Heart left ventricle (tissue), 16 donors: ENCODE results near the gene GPATCH2L. TPM values are rescaled to one million over a fixed set of nuclear protein-coding genes. Genes with fewer than 3 reads are reported as not detected.

Experiments used
- ATAC-seq, 4 donors: fragments of 200-7000 bp; cut with Tn5 transposase; one replicate each; pipeline ENCODE4 v1.9.1; 2020 to 2022; ENCODE audit warnings: moderate library complexity in 4 of 4, mild to moderate bottlenecking in 3 of 4, moderate number of reproducible peaks in 1 of 4
- DNase-seq, 5 donors: peaks; one replicate each; pipeline ENCODE4 v3.0.0-alpha.2; 2020
- H3K27ac ChIP-seq, 12 donors: fragments of 200-600 bp; sonication (generic) in 4 of 12; one replicate each; pipeline versions ENCODE4 v1.5.0 to v1.8.0; 2016 to 2022; ENCODE audit warnings: mild to moderate bottlenecking in 2 of 12
- H3K27me3 ChIP-seq, 9 donors: fragments of 200-600 bp; sonication (generic) in 2 of 9; one replicate each; pipeline versions ENCODE4 v1.5.1 to v1.8.0; 2016 to 2022; ENCODE audit warnings: mild to moderate bottlenecking in 3 of 9
- H3K36me3 ChIP-seq, 9 donors: fragments of 200-600 bp; sonication (generic) in 2 of 9; one replicate each; pipeline versions ENCODE4 v1.5.0 to v1.8.0; 2018 to 2022; ENCODE audit warnings: mild to moderate bottlenecking in 2 of 9
- H3K4me1 ChIP-seq, 12 donors: fragments of 200-600 bp; sonication (generic) in 4 of 12; one replicate each; pipeline versions ENCODE4 v1.5.0 to v1.8.0; 2016 to 2022; ENCODE audit warnings: mild to moderate bottlenecking in 3 of 12
- H3K4me3 ChIP-seq, 12 donors: fragments of 200-600 bp; sonication (generic) in 4 of 12; one replicate each; pipeline versions ENCODE4 v1.5.0 to v1.8.0; 2017 to 2022; ENCODE audit warnings: mild to moderate bottlenecking in 9 of 12, moderate library complexity in 4 of 12
- H3K9me3 ChIP-seq, 12 donors: fragments of 200-600 bp; sonication (generic) in 4 of 12; one replicate each; pipeline versions ENCODE4 v1.5.0 to v1.8.0; 2016 to 2022; ENCODE audit warnings: mild to moderate bottlenecking in 1 of 12
- POLR2A ChIP-seq, 2 donors: fragments of 450-650 bp; IDR thresholded peaks; one replicate each; pipeline ENCODE4 v1.6.1; 2017; ENCODE audit warnings: antibody characterized with exemption in 2 of 2, mild to moderate bottlenecking in 2 of 2, moderate library complexity in 2 of 2
- WGBS, 4 donors: extraction: QIAGEN DNeasy Blood & Tissue Kit in 2 of 4; methylation state at CpG; one replicate each; pipeline versions ENCODE4 v1.1.5 to v1.1.7; 2013 to 2018; 5-methylcytosine and 5-hydroxymethylcytosine counted together
- intact Hi-C, 10 donors: fragments of 100-400 bp; cut with DNase I; formaldehyde crosslinking; loops; one replicate each; pipeline versions ENCODE4 v1.11.1 to v1.14.2; 2022
- polyA plus RNA-seq, 2 donors: library from polyadenylated mRNA; stranded (reverse); fragments of 200-250 nt; gene quantifications; one replicate each; pipeline ENCODE4 v1.2.3, GENCODE V29; 2013
- total RNA-seq, 9 donors: library from RNA; depleted of rRNA in 2 of 9; stranded (reverse); fragments of >200 nt in 2 of 9; fragmentation: NEBNext Ultra II Directional in 3 of 9; extraction: Animal tissue kit (Norgen Biotek cat#: 25700) in 3 of 9; gene quantifications; one replicate each; pipeline versions ENCODE4 v1.1.0 to v1.2.4, GENCODE V29; 2016 to 2023
- TF ChIP-seq, protein P1 (sequence below), 12 donors: fragments of 200-600 bp; sonication (generic) in 4 of 12; IDR thresholded peaks; one replicate each; pipeline versions ENCODE4 v1.5.0 to v1.8.0; 2018 to 2022; ENCODE audit warnings: antibody characterized with exemption in 12 of 12, mild to moderate bottlenecking in 5 of 12
- donor health status: ischemic (EF 13 %, LVEDD 7.1; RV severe dilation, severe dysfunction).
- donor health status: healthy with polysubstance abuse.
- donor health status: DM: no; HTN: yes; CAD: no.
- donor health status: DM: no; HTN: no; CAD: no.
- donor health status: ischemic (EF 25% LVEDD 6.9; RV normal size, moderate dysfunction).
- donor health status: ischemic (EF 25% LVEDD 5.7; RV mildly dilated, moderate dysfunction).
- donor health status: healthy.
- donor health status: DM: yes; HTN: yes; CAD: no.
- donor health status: ischemic (EF 35%, LVEDD 5.7; RV mildly dilated, moderate dysfunction).
- donor health status: nonischemic (EF 11% LVEDD 7.7; RV severe dilation, severe dysfunction).
- donor health status: DM: yes; HTN: yes; CAD: no.
- donor health status: PGD.
- donor health status: ischemic (EF 29% LVEDD 5.4; RV normal size, mild dysfunction).
- donor health status: nonischemic (EF 23%, LVEDD 6.1; RV moderate dilation, normal function).

Gene GPATCH2L
- total and polyA plus RNA-seq, 11 donors = 5.7 to 32.8 (median 24.9) TPM

DNA sequence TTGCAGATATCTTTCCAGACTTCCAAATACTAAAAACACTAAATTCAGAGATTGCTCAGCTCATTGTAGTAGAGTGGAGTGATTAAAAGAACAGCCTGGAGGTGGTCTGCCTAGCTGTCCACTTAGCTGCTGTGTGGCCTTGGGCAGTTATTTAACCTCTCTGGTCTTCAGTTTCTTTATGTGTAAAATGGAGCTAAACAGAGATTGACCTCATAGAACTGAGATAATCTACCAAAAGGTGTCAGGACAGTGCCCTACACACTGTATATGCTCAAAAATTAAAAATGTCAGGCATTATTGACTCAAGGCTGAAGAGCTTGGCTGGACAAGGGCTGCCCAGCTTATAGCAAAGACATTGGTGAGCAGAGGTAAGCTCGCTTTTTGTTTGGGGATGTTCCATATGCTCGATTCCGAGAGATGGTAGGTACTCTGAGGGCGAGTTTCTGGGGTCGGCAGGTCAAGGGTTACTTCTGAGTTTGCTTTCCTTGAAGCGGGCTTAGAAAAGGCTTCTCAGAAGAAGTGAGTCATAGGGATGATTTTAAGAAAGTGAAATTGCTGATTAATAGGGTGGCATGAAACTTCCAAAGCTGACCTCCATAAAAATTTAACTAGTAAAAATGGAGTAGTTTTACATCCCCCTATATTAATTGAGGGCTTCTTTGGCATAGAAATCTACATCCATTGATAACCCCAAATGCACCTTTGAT is 107.5 kb downstream of the GPATCH2L start:
- H3K27me3 ChIP-seq = no peaks in the 10 kb centered on the region
- peaks cover 0 to 7% (median 0%) of the 10 kb centered on the region in 12 donors for H3K4me1 ChIP-seq
- ATAC-seq (no peak), DNase-seq (no peak)
- H3K36me3 ChIP-seq = no peaks in the 10 kb centered on the region
- H3K27ac ChIP-seq = no peak overlapping the region
- intact Hi-C loops = no loop called here
- H3K4me3 ChIP-seq = no peak overlapping the region
- 87 to 95% (median 93%) methylated on average over 6 of the region's 6 CpGs for WGBS, 4 donors
- TF ChIP-seq, protein P1, sequence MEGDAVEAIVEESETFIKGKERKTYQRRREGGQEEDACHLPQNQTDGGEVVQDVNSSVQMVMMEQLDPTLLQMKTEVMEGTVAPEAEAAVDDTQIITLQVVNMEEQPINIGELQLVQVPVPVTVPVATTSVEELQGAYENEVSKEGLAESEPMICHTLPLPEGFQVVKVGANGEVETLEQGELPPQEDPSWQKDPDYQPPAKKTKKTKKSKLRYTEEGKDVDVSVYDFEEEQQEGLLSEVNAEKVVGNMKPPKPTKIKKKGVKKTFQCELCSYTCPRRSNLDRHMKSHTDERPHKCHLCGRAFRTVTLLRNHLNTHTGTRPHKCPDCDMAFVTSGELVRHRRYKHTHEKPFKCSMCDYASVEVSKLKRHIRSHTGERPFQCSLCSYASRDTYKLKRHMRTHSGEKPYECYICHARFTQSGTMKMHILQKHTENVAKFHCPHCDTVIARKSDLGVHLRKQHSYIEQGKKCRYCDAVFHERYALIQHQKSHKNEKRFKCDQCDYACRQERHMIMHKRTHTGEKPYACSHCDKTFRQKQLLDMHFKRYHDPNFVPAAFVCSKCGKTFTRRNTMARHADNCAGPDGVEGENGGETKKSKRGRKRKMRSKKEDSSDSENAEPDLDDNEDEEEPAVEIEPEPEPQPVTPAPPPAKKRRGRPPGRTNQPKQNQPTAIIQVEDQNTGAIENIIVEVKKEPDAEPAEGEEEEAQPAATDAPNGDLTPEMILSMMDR (IDR thresholded peaks at IDR 0.05) = no peak
- no peak for TF ChIP-seq POLR2A (IDR thresholded peaks at IDR 0.05)
- no peaks in the 10 kb centered on the region for H3K9me3 ChIP-seq

DNA sequence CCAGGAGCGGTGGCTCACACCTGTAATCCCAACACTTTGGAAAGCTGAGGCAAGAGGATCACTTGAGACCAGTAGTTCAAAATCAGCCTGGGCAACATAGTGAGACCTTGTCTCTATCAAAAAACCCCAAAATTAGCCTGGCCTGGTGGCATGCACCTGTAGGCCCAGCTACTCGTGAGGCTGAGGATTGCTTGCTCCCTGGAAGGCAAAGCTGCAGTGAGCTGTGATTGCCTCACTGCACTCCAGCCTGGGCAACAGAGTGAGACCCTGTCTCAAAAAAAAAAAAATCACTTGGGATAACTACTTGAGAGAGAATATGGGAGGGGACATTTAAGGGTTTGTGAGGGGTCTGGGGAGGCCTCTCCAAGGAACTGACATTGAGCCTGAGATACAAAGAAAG is 109.0 kb downstream of the GPATCH2L start:
- Histone ChIP-seq H3K9me3 (no peaks in the 10 kb centered on the region), H3K27ac (no peak overlapping the region), H3K4me1 (peaks cover 0 to 7% (median 0%) of the 10 kb centered on the region in 12 donors), H3K27me3 (no peaks in the 10 kb centered on the region), H3K4me3 (no peak overlapping the region), H3K36me3 (no peaks in the 10 kb centered on the region)
- intact Hi-C loops = no loop called here
- ATAC-seq = no peak
- no peak for DNase-seq
- WGBS, 4 donors = 36 to 89% (median 69%) methylated on average over 2 of the region's 2 CpGs
- no peak for TF ChIP-seq POLR2A (IDR thresholded peaks at IDR 0.05)
- TF ChIP-seq, protein P1 (IDR thresholded peaks at IDR 0.05) = no peak

DNA sequence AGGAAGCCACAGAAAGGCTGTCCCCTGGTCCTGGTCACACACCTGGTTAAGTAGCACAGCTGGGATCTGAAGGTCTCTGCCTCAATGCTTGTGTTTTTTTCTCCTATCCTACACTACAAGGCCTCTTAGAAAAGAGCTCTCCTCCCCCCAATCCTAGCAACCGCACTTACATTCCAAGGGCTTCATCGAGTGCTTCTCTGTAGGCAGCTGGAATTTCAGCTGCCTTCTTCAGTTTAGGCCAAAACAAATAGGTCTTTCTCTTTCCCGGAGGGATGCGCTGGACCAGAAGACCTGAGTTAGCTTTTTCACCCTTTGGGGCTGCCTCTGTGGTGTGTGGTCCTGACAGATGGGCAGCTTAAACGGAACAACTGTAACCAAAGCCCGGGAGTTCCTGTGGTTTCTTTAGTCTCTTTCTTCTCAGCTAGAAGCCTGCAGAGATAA is 109.7 kb downstream of the GPATCH2L start:
- no peak for ATAC-seq
- peaks cover 0 to 7% (median 0%) of the 10 kb centered on the region in 12 donors for H3K4me1 ChIP-seq
- intact Hi-C loops = no loop called here
- no peak overlapping the region for H3K27ac ChIP-seq
- H3K9me3 ChIP-seq = no peaks in the 10 kb centered on the region
- no peak for DNase-seq
- H3K4me3 ChIP-seq = no peak overlapping the region
- no peaks in the 10 kb centered on the region for H3K36me3 ChIP-seq
- no peak for TF ChIP-seq POLR2A (IDR thresholded peaks at IDR 0.05)
- TF ChIP-seq, protein P1 (IDR thresholded peaks at IDR 0.05) = no peak
- no peaks in the 10 kb centered on the region for H3K27me3 ChIP-seq
- 35 to 52% (median 41%) methylated on average over 6 of the region's 6 CpGs for WGBS, 4 donors

DNA sequence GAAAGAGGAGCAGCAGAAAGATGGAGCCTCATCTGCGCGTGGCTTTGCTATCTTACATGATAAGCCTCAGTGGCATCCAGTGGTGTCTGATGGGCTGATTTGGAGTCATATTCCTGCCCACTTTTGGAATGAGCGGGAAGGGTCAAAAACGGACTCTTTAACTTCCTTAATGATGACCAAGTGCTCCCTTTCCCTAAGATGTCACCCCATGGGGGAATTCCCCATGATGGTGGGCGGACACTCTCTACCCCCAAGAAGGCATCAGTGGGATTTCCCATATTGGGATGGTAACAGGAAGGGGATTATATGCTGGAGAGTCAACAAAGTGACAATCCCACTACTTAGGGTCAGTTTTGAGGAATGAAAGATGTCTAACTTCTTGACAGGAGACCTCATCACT is 110.9 kb downstream of the GPATCH2L start:
- H3K27me3 ChIP-seq = no peaks in the 10 kb centered on the region
- no peak overlapping the region for H3K4me3 ChIP-seq
- H3K9me3 ChIP-seq = no peaks in the 10 kb centered on the region
- ATAC-seq (no peak), DNase-seq (no peak)
- TF ChIP-seq, protein P1 (IDR thresholded peaks at IDR 0.05) = no peak
- no peak for TF ChIP-seq POLR2A (IDR thresholded peaks at IDR 0.05)
- H3K4me1 ChIP-seq = peaks cover 0 to 7% (median 1%) of the 10 kb centered on the region in 12 donors
- WGBS, 4 donors = 85 to 95% (median 88%) methylated on average over 5 of the region's 5 CpGs
- no peak overlapping the region for H3K27ac ChIP-seq
- intact Hi-C loops = no loop called here
- H3K36me3 ChIP-seq = no peaks in the 10 kb centered on the region

Other genes with a start within 250 kb of the GPATCH2L start
- 10 to 100 TPM; 13.3 to 44.0 (median 32.1) TPM for gene TGFB3, start 169.9 kb upstream of the GPATCH2L start, total RNA-seq
- gene TGFB3, start 169.9 kb upstream of the GPATCH2L start, polyA plus RNA-seq = 1 to 10 TPM; 7.9 to 8.6 TPM
- gene IFT43, start 166.2 kb upstream of the GPATCH2L start, total RNA-seq = 10 to 100 TPM; 22.8 to 39.7 (median 30.8) TPM
- 10 to 100 TPM; 29.7 to 54.7 TPM for gene IFT43, start 166.2 kb upstream of the GPATCH2L start, polyA plus RNA-seq
- 10 to 100 TPM in 2 of 9 donors, 1 to 10 TPM in 7; 4.1 to 16.9 (median 8.2) TPM for gene ESRRB, start 224.2 kb downstream of the GPATCH2L start, total RNA-seq
- gene ESRRB, start 224.2 kb downstream of the GPATCH2L start, polyA plus RNA-seq = 1 to 10 TPM; 6.5 to 7.1 TPM